WTC11 (cell line): ENCODE results near the gene SLC22A4. TPM values are rescaled to one million over a fixed set of nuclear protein-coding genes. Genes with fewer than 3 reads are reported as not detected.
A peak's percentile ranks its signal among the peaks of the same experiment; 100 is the strongest.

Experiments used
- ATAC-seq: fragments of 200-7000 bp; cut with Tn5 transposase; 2 replicates; pipeline ENCODE4 v1.10.0; 2021; ENCODE audit warnings: mild to moderate bottlenecking, moderate library complexity
- CTCF ChIA-PET: fragments of 300-600 bp; sonication (Branson Sonifier 250); formaldehyde crosslinking; loops from one replicate; lab custom pipeline; 2021; ENCODE audit warnings: antibody characterized with exemption; lab: Charles Lee
- POLR2A ChIA-PET: fragments of 350-600 bp; sonication (Branson Sonifier 250); formaldehyde crosslinking; loops from one replicate; lab custom pipeline; 2021; ENCODE audit warnings: antibody characterized with exemption; lab: Charles Lee
- DNase-seq: peaks from one replicate; pipeline ENCODE4 v3.0.0; 2021; ENCODE audit warnings: low spot score
- H3K27ac Mint-ChIP-seq: 2 replicates; pipeline ENCODE4 v1.8.0; 2021; ENCODE audit warnings: mixed read lengths
- H3K27me3 Mint-ChIP-seq: 2 replicates; pipeline ENCODE4 v1.8.0; 2021; ENCODE audit warnings: low read depth, mild to moderate bottlenecking, moderate library complexity, mixed read lengths
- H3K36me3 Mint-ChIP-seq: 2 replicates; pipeline ENCODE4 v1.8.0; 2021; ENCODE audit warnings: mixed read lengths
- H3K4me1 Mint-ChIP-seq: 2 replicates; pipeline ENCODE4 v1.8.0; 2022; ENCODE audit warnings: mixed read lengths
- H3K4me3 Mint-ChIP-seq: 2 replicates; pipeline ENCODE4 v1.8.0; 2021; ENCODE audit warnings: mild to moderate bottlenecking, moderate library complexity, mixed read lengths
- H3K9me3 Mint-ChIP-seq: 2 replicates; pipeline ENCODE4 v1.8.0; 2021; ENCODE audit warnings: mixed read lengths
- ATF1 ChIP-seq: sonication (generic); formaldehyde crosslinking; IDR thresholded peaks from 2 replicates; pipeline ENCODE4 v1.8.1; 2023; ENCODE audit warnings: mild to moderate bottlenecking, moderate library complexity, missing genetic modification reagents
- CBFB ChIP-seq: sonication (generic); formaldehyde crosslinking; IDR thresholded peaks from 2 replicates; pipeline ENCODE4 v1.8.1; 2022; ENCODE audit warnings: mild to moderate bottlenecking, low read depth, missing genetic modification reagents
- CREM ChIP-seq: sonication (generic); formaldehyde crosslinking; IDR thresholded peaks from 2 replicates; pipeline ENCODE4 v1.8.1; 2022; ENCODE audit warnings: mild to moderate bottlenecking, missing genetic modification reagents, moderate library complexity
- E2F1 ChIP-seq: sonication (generic); formaldehyde crosslinking; IDR thresholded peaks from 2 replicates; pipeline ENCODE4 v1.8.0; 2022; ENCODE audit warnings: mild to moderate bottlenecking, missing genetic modification reagents
- ESRRA ChIP-seq: sonication (generic); formaldehyde crosslinking; IDR thresholded peaks from 2 replicates; pipeline ENCODE4 v1.8.1; 2022; ENCODE audit warnings: mild to moderate bottlenecking, missing genetic modification reagents, borderline replicate concordance
- FOXK1 ChIP-seq: sonication (generic); formaldehyde crosslinking; IDR thresholded peaks from 2 replicates; pipeline ENCODE4 v1.8.0; 2022; ENCODE audit warnings: mild to moderate bottlenecking, moderate library complexity, missing genetic modification reagents
- IRF1 ChIP-seq: sonication (generic); formaldehyde crosslinking; IDR thresholded peaks from 2 replicates; pipeline ENCODE4 v1.8.0; 2023; ENCODE audit warnings: missing genetic modification reagents
- KAT7 ChIP-seq: sonication (generic); formaldehyde crosslinking; IDR thresholded peaks from 2 replicates; pipeline ENCODE4 v1.8.1; 2023; ENCODE audit warnings: missing genetic modification reagents, mild to moderate bottlenecking, borderline replicate concordance
- MXD4 ChIP-seq: fragments of 250-450 bp; sonication (Bioruptor Pico); IDR thresholded peaks from 2 replicates; pipeline ENCODE4 v1.8.0; 2021; ENCODE audit warnings: mild to moderate bottlenecking, moderate library complexity, borderline replicate concordance
- MYBL2 ChIP-seq: sonication (generic); formaldehyde crosslinking; IDR thresholded peaks from 2 replicates; pipeline ENCODE4 v1.8.1; 2023; ENCODE audit warnings: mild to moderate bottlenecking, moderate library complexity, missing genetic modification reagents
- NR1H2 ChIP-seq: sonication (generic); formaldehyde crosslinking; IDR thresholded peaks from 2 replicates; pipeline ENCODE4 v1.9.0; 2021; ENCODE audit warnings: mild to moderate bottlenecking, moderate library complexity, missing genetic modification reagents
- NR2C2 ChIP-seq: sonication (generic); formaldehyde crosslinking; IDR thresholded peaks from 2 replicates; pipeline ENCODE4 v1.8.0; 2022; ENCODE audit warnings: mild to moderate bottlenecking, missing genetic modification reagents
- RORB ChIP-seq: fragments of 250-450 bp; sonication (Bioruptor Pico); IDR thresholded peaks from 2 replicates; pipeline ENCODE4 v1.9.0; 2021; ENCODE audit warnings: mild to moderate bottlenecking
- USF1 ChIP-seq: sonication (generic); formaldehyde crosslinking; IDR thresholded peaks from 2 replicates; pipeline ENCODE4 v1.8.0; 2022; ENCODE audit warnings: mild to moderate bottlenecking, missing genetic modification reagents
- ZBTB21 ChIP-seq: sonication (generic); formaldehyde crosslinking; IDR thresholded peaks from 2 replicates; pipeline ENCODE4 v1.8.1; 2023; ENCODE audit warnings: mild to moderate bottlenecking, missing genetic modification reagents, borderline replicate concordance
- ZNF138 ChIP-seq: sonication (generic); formaldehyde crosslinking; conservative IDR thresholded peaks from 2 replicates; pipeline ENCODE4 v1.8.1; 2022; ENCODE audit warnings: mild to moderate bottlenecking, moderate library complexity, missing genetic modification reagents
- ZNF219 ChIP-seq: sonication (generic); formaldehyde crosslinking; IDR thresholded peaks from 2 replicates; pipeline ENCODE4 v1.8.0; 2023; ENCODE audit warnings: missing genetic modification reagents, mild to moderate bottlenecking, borderline replicate concordance
- total RNA-seq: library from RNA; stranded (reverse); gene quantifications from 3 replicates; pipeline ENCODE4 v1.2.3, GENCODE V29; 2021
- TF ChIP-seq, protein P1 (sequence below): sonication (generic); formaldehyde crosslinking; conservative IDR thresholded peaks from 2 replicates; pipeline ENCODE4 v1.8.1; 2023; ENCODE audit warnings: mild to moderate bottlenecking, low read depth, missing genetic modification reagents, moderate library complexity
- TF ChIP-seq, protein P2 (sequence below): fragments of 200-600 bp; IDR thresholded peaks from 2 replicates; pipeline ENCODE4 v1.8.0; 2022; ENCODE audit warnings: antibody characterized with exemption

The SLC22A4 gene
- total RNA-seq, 1 experiment from 2014 or later, result 0.35 TPM

- peak; percentile 15; the same call in 1 of the 2 replicates for TF ChIP-seq CREM
- TF ChIP-seq IRF1 (CRISPR knock-in tag), result no peak; the same call in 1 of the 2 replicates
- TF ChIP-seq KAT7, result no peak
- no peak for TF ChIP-seq CBFB
- TF ChIP-seq USF1 (CRISPR knock-in tag), result peak; percentile 84; the same call in 1 of the 2 replicates
- TF ChIP-seq NR2C2 (CRISPR knock-in tag), result no peak
- no peak for TF ChIP-seq MXD4
These were observed at the start of gene SLC22A4 (continued) for GRCh38 chr5:132293992-132294727.

GRCh38 chr5:132245593-132245992 lies 48.6 kb upstream of the SLC22A4 start:
- ChIA-PET CTCF (no interaction called here), POLR2A (no interaction called here)
- ATAC-seq (no peak), DNase-seq (no peak)
- Mint-ChIP-seq H3K27ac (no peak overlapping the region), H3K27me3 (no peaks in the 10 kb centered on the region; the same call in none of the 2 replicates), H3K9me3 (peaks cover 43% of the 10 kb centered on the region), H3K36me3 (peaks cover 11% of the 10 kb centered on the region), H3K4me1 (peaks cover 1% of the 10 kb centered on the region; the same call in 1 of the 2 replicates), H3K4me3 (no peak overlapping the region)
- TF ChIP-seq MYBL2 (no peak), ESRRA (CRISPR knock-in tag) (no peak), ZNF138 (CRISPR knock-in tag) (no peak), FOXK1 (CRISPR knock-in tag) (no peak), E2F1 (CRISPR knock-in tag) (no peak), USF1 (CRISPR knock-in tag) (no peak), NR1H2 (CRISPR knock-in tag) (no peak), ZNF219 (CRISPR knock-in tag) (no peak), ATF1 (no peak), ZBTB21 (CRISPR knock-in tag) (no peak), MXD4 (no peak), RORB (CRISPR knock-in tag) (no peak)
- TF ChIP-seq, protein P1, sequence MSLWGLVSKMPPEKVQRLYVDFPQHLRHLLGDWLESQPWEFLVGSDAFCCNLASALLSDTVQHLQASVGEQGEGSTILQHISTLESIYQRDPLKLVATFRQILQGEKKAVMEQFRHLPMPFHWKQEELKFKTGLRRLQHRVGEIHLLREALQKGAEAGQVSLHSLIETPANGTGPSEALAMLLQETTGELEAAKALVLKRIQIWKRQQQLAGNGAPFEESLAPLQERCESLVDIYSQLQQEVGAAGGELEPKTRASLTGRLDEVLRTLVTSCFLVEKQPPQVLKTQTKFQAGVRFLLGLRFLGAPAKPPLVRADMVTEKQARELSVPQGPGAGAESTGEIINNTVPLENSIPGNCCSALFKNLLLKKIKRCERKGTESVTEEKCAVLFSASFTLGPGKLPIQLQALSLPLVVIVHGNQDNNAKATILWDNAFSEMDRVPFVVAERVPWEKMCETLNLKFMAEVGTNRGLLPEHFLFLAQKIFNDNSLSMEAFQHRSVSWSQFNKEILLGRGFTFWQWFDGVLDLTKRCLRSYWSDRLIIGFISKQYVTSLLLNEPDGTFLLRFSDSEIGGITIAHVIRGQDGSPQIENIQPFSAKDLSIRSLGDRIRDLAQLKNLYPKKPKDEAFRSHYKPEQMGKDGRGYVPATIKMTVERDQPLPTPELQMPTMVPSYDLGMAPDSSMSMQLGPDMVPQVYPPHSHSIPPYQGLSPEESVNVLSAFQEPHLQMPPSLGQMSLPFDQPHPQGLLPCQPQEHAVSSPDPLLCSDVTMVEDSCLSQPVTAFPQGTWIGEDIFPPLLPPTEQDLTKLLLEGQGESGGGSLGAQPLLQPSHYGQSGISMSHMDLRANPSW (CRISPR knock-in tag), result no peak
- TF ChIP-seq, protein P2, sequence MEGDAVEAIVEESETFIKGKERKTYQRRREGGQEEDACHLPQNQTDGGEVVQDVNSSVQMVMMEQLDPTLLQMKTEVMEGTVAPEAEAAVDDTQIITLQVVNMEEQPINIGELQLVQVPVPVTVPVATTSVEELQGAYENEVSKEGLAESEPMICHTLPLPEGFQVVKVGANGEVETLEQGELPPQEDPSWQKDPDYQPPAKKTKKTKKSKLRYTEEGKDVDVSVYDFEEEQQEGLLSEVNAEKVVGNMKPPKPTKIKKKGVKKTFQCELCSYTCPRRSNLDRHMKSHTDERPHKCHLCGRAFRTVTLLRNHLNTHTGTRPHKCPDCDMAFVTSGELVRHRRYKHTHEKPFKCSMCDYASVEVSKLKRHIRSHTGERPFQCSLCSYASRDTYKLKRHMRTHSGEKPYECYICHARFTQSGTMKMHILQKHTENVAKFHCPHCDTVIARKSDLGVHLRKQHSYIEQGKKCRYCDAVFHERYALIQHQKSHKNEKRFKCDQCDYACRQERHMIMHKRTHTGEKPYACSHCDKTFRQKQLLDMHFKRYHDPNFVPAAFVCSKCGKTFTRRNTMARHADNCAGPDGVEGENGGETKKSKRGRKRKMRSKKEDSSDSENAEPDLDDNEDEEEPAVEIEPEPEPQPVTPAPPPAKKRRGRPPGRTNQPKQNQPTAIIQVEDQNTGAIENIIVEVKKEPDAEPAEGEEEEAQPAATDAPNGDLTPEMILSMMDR, result no peak
